Subcutaneous adipose tissue (tissue), 4 donors: ENCODE data around the gene SCYGR8. TPM values are rescaled to one million over a fixed set of nuclear protein-coding genes. Genes with fewer than 3 reads are reported as not detected.

ENCODE experiments used
- total RNA-seq, 4 donors: library from RNA; depleted of rRNA; stranded (reverse); fragments of >200 nt; gene quantifications; one replicate each; pipeline ENCODE4 v1.1.0, GENCODE V29; 2016
- TF ChIP-seq, protein P1 (sequence below): fragments of 450-650 bp; IDR thresholded peaks from one replicate; pipeline ENCODE4 v1.5.1; 2016; ENCODE audit warnings: low read depth, mild to moderate bottlenecking, control low read depth, antibody characterized with exemption, moderate library complexity

The SCYGR8 gene
- total RNA-seq, 4 donors from 2014 or later = not detected

DNA sequence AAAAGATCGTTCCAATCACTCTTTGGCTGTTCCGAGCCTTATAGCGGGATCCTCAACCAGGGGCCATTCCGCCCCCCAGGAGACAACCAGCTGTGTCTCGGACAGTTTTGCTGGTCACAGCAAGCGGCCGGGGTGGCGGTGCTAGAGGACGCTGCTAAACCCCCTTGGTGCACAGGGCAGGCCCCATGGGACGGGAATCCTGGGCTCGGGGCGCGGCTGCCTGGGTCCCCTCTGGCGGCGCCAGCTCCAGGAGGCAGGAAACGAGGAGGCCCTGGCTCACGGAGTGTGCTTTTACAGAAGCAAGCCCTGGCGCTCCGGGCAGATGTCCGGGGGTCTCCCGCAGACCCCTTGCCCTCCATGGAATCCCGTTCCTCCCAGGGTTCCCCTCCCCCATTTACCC, 22.1 kb downstream of the SCYGR8 start:
- TF ChIP-seq, protein P1, sequence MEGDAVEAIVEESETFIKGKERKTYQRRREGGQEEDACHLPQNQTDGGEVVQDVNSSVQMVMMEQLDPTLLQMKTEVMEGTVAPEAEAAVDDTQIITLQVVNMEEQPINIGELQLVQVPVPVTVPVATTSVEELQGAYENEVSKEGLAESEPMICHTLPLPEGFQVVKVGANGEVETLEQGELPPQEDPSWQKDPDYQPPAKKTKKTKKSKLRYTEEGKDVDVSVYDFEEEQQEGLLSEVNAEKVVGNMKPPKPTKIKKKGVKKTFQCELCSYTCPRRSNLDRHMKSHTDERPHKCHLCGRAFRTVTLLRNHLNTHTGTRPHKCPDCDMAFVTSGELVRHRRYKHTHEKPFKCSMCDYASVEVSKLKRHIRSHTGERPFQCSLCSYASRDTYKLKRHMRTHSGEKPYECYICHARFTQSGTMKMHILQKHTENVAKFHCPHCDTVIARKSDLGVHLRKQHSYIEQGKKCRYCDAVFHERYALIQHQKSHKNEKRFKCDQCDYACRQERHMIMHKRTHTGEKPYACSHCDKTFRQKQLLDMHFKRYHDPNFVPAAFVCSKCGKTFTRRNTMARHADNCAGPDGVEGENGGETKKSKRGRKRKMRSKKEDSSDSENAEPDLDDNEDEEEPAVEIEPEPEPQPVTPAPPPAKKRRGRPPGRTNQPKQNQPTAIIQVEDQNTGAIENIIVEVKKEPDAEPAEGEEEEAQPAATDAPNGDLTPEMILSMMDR = no peak

DNA sequence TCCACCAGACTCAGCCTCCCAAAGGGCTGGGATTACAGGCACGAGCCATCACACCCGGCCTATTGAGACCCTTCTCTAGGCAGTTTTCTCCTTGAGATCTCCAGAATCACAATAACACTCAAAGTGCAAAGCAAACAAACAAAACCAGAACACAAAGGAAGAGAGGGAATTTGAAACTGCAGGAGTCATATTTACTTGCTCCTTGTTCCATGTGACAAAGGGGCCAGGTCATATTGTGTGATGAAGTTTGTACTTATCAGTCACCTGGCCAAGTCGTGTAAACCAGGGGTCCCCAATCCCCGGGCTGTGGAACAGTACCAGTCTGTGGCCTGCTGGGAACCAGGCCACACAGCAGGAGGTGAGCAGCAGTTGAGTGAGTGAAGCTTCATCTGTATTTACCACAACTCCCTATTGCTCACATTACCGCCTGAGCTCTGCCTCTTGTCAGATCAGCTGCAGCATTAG, 26.5 kb downstream of the SCYGR8 start:
- TF ChIP-seq, protein P1 = no peak

DNA sequence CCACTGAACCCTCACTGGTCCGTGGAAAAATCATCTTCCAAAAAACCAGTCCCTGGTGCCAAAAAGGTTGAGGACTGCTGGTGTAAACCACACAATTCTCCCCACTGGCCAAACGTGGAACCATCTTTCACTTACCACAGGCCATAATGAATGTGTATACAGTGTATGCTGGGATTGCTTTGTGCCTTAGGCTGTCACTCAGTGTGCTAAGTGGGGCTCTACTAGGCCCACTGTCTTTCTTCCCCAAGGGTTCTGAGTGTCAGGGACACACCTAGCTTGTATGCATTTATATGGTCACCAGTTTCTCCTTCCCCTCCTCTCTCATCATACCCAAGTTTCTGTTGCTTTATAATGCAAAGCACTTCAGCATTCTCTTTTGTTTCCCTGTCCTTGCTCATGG, 27.2 kb downstream of the SCYGR8 start:
- TF ChIP-seq, protein P1 = no peak

DNA sequence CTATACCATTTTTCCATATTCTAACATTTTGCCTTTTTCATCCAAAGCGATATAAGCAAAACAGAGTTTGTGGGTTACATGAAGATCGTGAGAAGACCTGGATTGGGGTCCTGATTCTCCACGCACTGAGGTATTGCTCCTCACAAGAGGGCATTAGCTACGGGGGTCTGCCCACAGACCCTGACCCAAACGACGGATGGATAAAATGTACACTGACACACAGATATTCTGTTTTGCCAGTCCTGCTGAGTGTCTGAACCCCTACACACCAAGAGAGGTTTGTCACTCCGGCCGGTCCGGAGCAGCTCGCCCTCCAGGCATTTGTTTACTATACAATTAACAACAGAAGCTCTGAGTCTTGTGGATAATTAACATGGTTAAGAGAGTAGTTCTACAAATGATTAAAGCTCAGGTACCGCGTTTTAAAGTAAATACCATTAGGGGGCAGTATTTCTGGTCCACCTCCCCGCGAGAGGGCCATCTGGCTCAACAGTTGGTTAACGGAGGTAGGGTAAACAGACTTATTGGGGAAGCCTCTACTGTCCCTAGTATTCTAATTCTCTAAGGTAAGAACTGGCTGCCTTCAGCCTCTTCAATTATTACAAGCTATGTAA, 28.4 kb downstream of the SCYGR8 start:
- TF ChIP-seq, protein P1 = no peak

DNA sequence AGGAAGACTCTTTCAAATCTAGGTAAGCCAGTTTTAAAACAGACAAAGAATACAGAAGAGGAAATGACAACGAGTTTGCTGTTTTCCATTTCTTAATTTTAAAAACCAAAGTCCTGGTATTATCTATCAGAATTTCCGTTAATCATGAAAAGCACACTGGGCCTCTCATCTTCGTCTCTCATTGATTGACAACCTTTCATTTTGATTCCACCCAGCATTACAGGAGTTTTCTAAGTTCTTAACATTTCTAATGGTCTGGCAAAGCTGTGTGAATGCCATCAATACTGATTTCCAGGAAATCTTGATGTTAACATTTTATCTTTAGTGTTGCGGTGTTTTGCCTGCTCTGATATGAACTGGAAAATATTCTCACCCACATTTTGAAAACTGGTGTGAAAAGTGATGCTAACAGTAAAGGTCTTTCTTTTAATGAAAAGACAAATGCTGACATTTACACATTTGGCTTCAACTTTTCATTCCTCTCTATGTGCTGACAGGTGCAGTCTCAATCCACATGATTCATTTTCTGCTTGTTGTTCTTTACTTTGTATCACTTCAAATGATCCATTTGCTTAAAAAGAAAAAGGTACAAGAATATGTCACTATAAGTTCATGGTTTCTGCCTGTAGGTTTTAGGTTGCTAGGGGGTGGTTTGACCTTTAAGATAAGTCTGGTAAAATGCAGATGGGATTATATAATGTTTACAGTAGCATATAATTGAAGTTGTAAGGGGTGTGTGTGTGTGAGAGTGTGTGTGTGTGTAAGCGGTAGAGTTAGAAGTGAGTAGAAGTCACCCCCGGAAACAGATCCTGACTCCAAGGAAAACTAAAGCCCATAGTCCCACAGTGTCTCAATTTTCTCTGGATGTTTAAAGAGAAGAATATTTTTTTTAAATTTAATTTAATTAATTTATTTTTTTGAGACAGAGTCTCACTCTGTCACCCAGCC, 29.5 kb downstream of the SCYGR8 start:
- TF ChIP-seq, protein P1 = no peak

DNA sequence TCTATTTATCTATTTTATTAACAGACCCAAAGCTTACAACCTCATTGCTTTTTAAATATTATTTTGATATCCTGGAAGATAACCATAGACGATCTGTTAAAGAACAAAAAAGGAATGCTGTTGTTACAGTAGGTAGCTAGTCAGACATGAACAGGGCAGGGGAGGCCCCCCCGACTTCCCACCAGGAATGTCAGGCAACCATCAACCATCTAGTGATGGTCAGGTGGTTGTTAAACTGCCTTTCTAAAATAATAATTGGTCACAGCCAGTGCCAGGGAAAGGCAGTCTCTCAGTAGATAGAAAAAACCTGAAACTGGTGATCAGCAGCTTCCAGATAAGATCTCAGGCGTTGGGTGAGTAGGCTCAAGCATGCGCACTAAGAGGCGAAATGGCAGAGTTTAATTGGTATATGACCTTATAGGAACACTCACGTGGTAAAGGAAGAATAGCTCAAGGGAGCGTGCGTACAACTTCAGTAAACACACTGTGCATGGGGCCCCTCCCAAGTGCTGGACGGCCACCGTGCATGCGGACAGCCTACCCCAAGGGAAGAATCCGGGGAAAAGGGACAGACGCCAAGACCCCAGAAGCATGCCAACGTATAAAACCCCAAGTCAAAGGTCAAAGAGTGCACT, 35.4 kb downstream of the SCYGR8 start:
- TF ChIP-seq, protein P1 = no peak

DNA sequence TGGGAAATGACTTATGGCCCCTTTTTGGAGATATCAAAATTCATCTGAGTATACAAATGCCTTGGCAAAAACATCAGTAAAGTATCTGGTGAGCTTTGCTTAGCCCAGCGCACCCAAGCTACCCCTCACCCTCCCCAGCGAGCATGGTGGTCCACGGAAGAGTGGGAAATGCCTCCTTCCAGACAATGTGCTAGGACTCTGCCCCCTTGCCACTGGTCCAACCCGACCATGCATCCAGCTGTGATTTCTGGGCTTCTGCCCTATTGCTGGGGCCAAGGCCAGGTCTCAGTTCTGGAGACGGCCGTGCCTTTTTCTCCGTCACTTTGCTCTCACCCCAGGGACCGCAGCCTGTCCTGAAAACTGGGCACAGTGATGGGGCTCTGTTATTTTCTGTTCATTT, 36.1 kb downstream of the SCYGR8 start:
- TF ChIP-seq, protein P1 = no peak
